SJCRH30 (cell line): Measurements from ENCODE around the gene CRISP3. TPM values are rescaled to one million over a fixed set of nuclear protein-coding genes. Genes with fewer than 3 reads are reported as not detected.

Experiments
- DNase-seq, 2 experiments: peaks; one replicate each; pipeline ENCODE4 v3.0.0-alpha.2; 2015 to 2020
- H3K27ac ChIP-seq: fragments of 250-450 bp; sonication (Bioruptor Pico); 2 replicates; pipeline ENCODE4 v1.5.1; 2020; ENCODE audit warnings: mild to moderate bottlenecking, moderate library complexity
- H3K27me3 ChIP-seq: fragments of 250-450 bp; sonication (Bioruptor Pico); 2 replicates; pipeline ENCODE4 v1.5.1; 2020; ENCODE audit warnings: mild to moderate bottlenecking, moderate library complexity
- H3K36me3 ChIP-seq: fragments of 250-450 bp; sonication (Bioruptor Pico); 2 replicates; pipeline ENCODE4 v1.5.1; 2020; ENCODE audit warnings: mild to moderate bottlenecking, moderate library complexity
- H3K4me1 ChIP-seq: fragments of 250-450 bp; sonication (Bioruptor Pico); 2 replicates; pipeline ENCODE4 v1.5.1; 2020; ENCODE audit warnings: mild to moderate bottlenecking, moderate library complexity
- H3K4me3 ChIP-seq: fragments of 250-450 bp; sonication (Bioruptor Pico); 2 replicates; pipeline ENCODE4 v1.5.1; 2020; ENCODE audit warnings: mild to moderate bottlenecking, moderate library complexity
- H3K9me3 ChIP-seq: fragments of 250-450 bp; sonication (Bioruptor Pico); replicated peaks from 2 replicates; pipeline ENCODE4 v1.5.1; 2020; ENCODE audit warnings: mild to moderate bottlenecking, moderate library complexity
- total RNA-seq: library from RNA; depleted of rRNA; stranded (reverse); fragments of >200 nt; shearing (Covaris generic); gene quantifications from 2 replicates; pipeline ENCODE4 v1.2.3, GENCODE V29; 2014; rRNA removed

The CRISP3 gene
- total RNA-seq: not detected in 2 replicates

- no peak within 1 kb of the TSS for H3K27ac ChIP-seq
- H3K9me3 ChIP-seq: no peaks in the 10 kb centered on the region
- DNase-seq: no peak
These were observed at the start of gene CRISP3 for GRCh38 chr6:49744259-49744658. Gene CRISP3, minus strand, starts transcription at chr6:49744388. Its CDS starts 21 bp downstream, at chr6:49744367.

GRCh38 chr6:49790341-49790740 is 46.2 kb upstream of the CRISP3 start:
- Histone ChIP-seq H3K36me3 (no peaks in the 10 kb centered on the region), H3K4me1 (no peaks in the 10 kb centered on the region), H3K9me3 (no peaks in the 10 kb centered on the region), H3K27me3 (no peaks in the 10 kb centered on the region), H3K4me3 (no peak overlapping the region), H3K27ac (no peak overlapping the region)
- no peak for DNase-seq

More at GRCh38 chr6:49744259-49744658, at the start of gene CRISP3:
- Histone ChIP-seq H3K27me3 (no peaks in the 10 kb centered on the region), H3K4me3 (no peak within 1 kb of the TSS), H3K36me3 (no peaks in the 10 kb centered on the region), H3K4me1 (no peaks in the 10 kb centered on the region)

GRCh38 chr6:49787176-49787575 is 43.0 kb upstream of the CRISP3 start, which contains the start of gene PGK2:
Gene PGK2, minus strand, starts transcription at chr6:49787285. Its CDS starts 98 bp downstream, at chr6:49787187.
- H3K27ac ChIP-seq: no peak within 1 kb of the TSS
- H3K36me3 ChIP-seq: no peaks in the 10 kb centered on the region
- H3K27me3 ChIP-seq: no peaks in the 10 kb centered on the region
- H3K9me3 ChIP-seq: no peaks in the 10 kb centered on the region
- H3K4me3 ChIP-seq: no peak within 1 kb of the TSS
- H3K4me1 ChIP-seq: no peaks in the 10 kb centered on the region
- peak; percentile 9 for DNase-seq

- H3K27me3 ChIP-seq: no peaks in the 10 kb centered on the region
- no peak overlapping the region for H3K27ac ChIP-seq
- DNase-seq: no peak
- H3K9me3 ChIP-seq: no peaks in the 10 kb centered on the region
- no peaks in the 10 kb centered on the region for H3K36me3 ChIP-seq
- no peak overlapping the region for H3K4me3 ChIP-seq
- H3K4me1 ChIP-seq: no peaks in the 10 kb centered on the region
These were observed 40.1 kb upstream of the CRISP3 start for GRCh38 chr6:49784272-49784671.

DNA sequence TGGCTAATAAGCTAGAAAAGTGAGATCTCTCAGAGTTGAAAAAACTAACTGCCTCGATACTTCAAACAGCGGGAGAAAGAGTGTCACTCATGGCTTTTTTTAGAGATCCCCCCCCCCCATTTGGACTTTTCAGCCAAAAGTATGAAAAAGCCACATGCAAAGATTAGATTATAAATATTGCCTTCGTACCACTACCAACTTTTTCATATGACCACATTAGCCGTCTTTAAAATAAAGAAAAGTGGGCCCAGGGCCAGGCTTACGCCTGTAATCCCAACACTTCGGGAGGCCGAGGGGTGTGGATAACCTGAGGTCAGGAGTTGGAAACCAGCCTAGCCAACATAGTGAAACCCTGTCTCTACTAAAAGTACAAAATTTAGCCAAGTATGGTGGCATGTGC is 38.5 kb upstream of the CRISP3 start:
- Histone ChIP-seq H3K36me3 (no peaks in the 10 kb centered on the region), H3K4me3 (no peak overlapping the region), H3K27me3 (no peaks in the 10 kb centered on the region), H3K9me3 (no peaks in the 10 kb centered on the region), H3K4me1 (no peaks in the 10 kb centered on the region), H3K27ac (no peak overlapping the region)
- DNase-seq: no peak

DNA sequence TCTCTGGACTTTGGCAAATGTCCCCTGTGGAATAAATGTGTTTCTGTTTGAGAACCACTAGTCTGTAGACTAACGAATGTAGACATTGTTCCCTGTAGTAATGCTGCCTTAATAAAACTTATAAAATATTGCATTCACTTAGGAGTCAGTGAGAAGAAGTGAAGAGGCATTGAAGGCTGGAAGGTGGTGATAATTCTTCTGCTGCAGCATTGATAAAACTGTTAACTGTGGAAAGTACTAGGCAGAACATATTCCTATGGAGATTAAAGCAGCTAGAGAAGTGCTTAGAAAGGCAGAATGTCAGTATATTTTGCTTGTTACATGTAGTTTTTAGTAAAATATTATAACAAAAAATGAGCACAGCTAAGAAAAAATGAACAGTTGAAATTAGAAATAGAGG is 38.1 kb upstream of the CRISP3 start:
- DNase-seq: no peak
- no peak overlapping the region for H3K27ac ChIP-seq
- no peaks in the 10 kb centered on the region for H3K9me3 ChIP-seq
- H3K4me1 ChIP-seq: no peaks in the 10 kb centered on the region
- no peak overlapping the region for H3K4me3 ChIP-seq
- H3K36me3 ChIP-seq: no peaks in the 10 kb centered on the region
- H3K27me3 ChIP-seq: no peaks in the 10 kb centered on the region

DNA sequence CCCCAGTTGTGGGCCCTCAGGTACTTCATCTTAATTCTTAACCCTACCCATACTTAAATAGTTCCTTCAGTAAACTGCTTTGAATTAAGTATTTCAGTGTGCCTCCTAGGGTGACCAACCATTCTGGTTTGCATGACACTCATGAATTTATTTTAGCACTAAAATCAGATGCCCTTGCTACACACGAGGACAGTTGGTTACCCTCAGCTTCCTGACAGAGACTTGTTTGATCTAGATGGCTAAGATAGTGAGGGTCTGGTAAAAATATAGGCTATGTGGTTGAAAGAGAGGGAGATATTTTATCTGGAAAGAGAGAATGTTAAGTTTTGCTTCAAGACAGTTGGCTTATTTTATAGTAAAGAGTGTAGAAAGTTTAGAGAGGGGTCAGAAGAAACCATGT is 32.3 kb upstream of the CRISP3 start:
- Histone ChIP-seq H3K4me1 (no peaks in the 10 kb centered on the region), H3K27ac (no peak overlapping the region), H3K27me3 (no peaks in the 10 kb centered on the region), H3K4me3 (no peak overlapping the region), H3K36me3 (no peaks in the 10 kb centered on the region), H3K9me3 (no peaks in the 10 kb centered on the region)
- no peak for DNase-seq

DNA sequence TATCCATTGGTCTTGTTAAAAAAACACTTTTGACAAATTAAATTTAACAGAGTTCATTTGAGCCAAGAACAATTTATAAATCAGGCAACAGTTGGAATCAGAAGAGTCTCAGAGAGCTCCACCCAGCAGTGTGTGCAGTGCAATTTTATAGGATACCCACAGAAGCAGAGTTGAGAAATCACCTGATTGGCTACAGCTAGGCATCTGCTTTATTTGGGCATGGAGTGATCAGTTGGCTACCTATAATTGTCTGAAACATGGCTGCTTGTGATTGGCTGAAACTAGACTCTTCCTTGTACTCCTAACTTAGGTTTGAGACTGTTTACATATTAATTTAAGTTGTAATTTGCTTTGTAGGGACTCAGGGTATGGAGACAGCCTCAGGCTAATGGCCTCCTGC is 30.9 kb upstream of the CRISP3 start:
- Histone ChIP-seq H3K27ac (no peak overlapping the region), H3K4me3 (no peak overlapping the region)
- peak in 1 of 2 experiments; percentile 3 for DNase-seq

DNA sequence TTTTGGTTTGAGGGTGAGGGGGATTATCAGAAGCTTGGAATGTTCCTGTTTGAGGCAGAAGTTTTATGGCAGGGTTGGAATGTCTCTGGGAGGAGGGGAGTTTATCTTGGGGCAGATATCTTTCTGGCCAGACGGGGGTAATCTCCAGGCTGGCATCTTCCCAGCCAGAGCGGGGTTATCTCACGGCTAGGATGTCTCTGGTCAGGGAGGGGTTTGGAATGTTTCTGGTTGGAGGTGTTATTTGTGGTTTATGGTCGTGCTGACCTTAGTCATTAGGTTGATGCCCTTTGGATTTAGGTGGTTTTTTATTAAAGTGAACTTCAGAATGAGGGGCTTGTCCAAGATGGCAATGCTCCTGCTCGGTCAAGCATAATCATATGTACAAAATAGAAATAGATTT is 28.1 kb upstream of the CRISP3 start:
- no peaks in the 10 kb centered on the region for H3K36me3 ChIP-seq
- DNase-seq: no peak
- no peaks in the 10 kb centered on the region for H3K9me3 ChIP-seq
- H3K4me1 ChIP-seq: no peaks in the 10 kb centered on the region
- no peaks in the 10 kb centered on the region for H3K27me3 ChIP-seq
- no peak overlapping the region for H3K4me3 ChIP-seq
- H3K27ac ChIP-seq: no peak overlapping the region

More for the DNA sequence above, 30.9 kb upstream of the CRISP3 start:
- no peaks in the 10 kb centered on the region for H3K27me3 ChIP-seq
- no peaks in the 10 kb centered on the region for H3K4me1 ChIP-seq
- no peaks in the 10 kb centered on the region for H3K36me3 ChIP-seq
- no peaks in the 10 kb centered on the region for H3K9me3 ChIP-seq

DNA sequence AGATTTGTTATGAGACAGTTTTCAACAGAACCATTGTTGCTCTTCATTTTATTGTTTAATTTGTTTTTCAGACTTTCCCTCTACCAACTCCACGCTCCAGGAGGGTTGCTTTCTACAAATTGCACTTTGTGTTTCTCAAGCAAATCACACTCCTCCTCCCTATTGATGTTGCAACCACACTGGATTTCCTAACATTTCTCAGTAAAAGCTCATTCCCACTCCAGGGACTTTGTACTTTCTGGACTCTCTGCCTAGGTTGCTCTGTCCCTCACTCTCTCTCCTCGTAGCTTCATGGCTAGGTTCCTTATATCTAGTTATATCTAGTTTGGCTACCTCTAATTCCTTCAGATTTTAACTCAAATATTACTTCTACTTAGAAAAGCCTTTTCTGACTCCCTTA is 22.6 kb upstream of the CRISP3 start:
- no peak overlapping the region for H3K4me3 ChIP-seq
- no peaks in the 10 kb centered on the region for H3K4me1 ChIP-seq
- no peaks in the 10 kb centered on the region for H3K9me3 ChIP-seq
- H3K36me3 ChIP-seq: no peaks in the 10 kb centered on the region
- H3K27ac ChIP-seq: no peak overlapping the region
- H3K27me3 ChIP-seq: no peaks in the 10 kb centered on the region
- no peak for DNase-seq

DNA sequence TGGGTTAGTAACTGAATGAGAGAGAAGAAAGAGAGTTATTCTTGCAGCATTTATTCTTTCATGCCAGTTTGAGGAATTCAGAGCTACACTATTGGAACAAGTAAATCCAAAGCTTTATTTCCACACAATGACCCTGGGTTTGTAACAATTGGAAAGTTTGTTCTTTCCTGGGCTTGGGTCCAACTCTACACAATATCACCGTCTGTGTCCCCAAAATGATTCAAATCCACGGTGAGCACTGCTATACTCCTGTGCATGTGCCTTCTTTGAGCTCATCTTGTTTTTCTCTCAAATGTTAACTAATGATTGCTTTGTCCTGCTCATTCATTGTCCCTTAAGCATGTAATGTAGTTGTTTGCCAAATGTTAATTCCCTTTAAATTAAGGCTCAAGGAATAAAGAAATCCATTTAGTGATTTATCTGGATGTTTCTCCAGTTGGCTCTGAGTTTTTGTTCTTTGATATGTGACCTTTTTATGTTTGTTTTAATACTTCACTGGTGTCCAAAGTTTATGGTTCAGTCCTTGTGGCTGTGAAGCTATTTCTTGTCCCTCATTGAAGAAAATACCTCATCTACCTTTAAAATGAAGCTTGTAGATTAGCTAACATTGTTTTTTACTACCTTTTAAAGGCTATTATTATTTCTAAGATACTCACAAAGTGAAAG is 20.5 kb upstream of the CRISP3 start:
- no peaks in the 10 kb centered on the region for H3K9me3 ChIP-seq
- no peak overlapping the region for H3K27ac ChIP-seq
- H3K4me1 ChIP-seq: no peaks in the 10 kb centered on the region
- no peaks in the 10 kb centered on the region for H3K36me3 ChIP-seq
- peak in 1 of 2 experiments; percentile 1 for DNase-seq
- H3K4me3 ChIP-seq: no peak overlapping the region
- no peaks in the 10 kb centered on the region for H3K27me3 ChIP-seq

- H3K27me3 ChIP-seq: no peaks in the 10 kb centered on the region
- no peaks in the 10 kb centered on the region for H3K36me3 ChIP-seq
- no peak for DNase-seq
- H3K27ac ChIP-seq: no peak overlapping the region
- H3K4me3 ChIP-seq: no peak overlapping the region
- no peaks in the 10 kb centered on the region for H3K4me1 ChIP-seq
- no peaks in the 10 kb centered on the region for H3K9me3 ChIP-seq
These were observed 759 bp downstream of the CRISP3 start for GRCh38 chr6:49743429-49743828.

DNA sequence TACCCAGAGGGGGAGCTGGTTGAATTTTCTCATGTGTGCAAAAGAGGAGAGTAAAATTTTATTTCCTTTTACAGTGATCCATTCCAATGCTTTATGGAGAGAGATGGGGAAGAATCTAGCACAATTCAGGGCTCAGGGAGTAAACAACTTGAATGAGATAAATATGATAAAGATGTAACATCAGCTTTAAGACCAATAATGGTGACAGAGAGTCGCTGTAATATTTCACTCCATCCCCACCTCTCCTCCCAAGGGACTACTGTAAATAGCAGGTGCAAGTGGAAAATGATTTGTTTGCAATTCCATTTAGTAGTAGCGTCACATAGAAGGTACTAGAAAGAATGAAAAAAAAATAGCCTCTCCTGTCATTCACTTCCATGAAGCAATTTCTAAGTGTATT is 4.8 kb downstream of the CRISP3 start:
- Histone ChIP-seq H3K4me1 (no peaks in the 10 kb centered on the region), H3K36me3 (no peaks in the 10 kb centered on the region), H3K9me3 (no peaks in the 10 kb centered on the region), H3K27ac (no peak overlapping the region), H3K4me3 (no peak overlapping the region), H3K27me3 (no peaks in the 10 kb centered on the region)
- DNase-seq: no peak

- DNase-seq: no peak
- Histone ChIP-seq H3K36me3 (no peaks in the 10 kb centered on the region), H3K9me3 (no peaks in the 10 kb centered on the region), H3K4me3 (no peak overlapping the region), H3K4me1 (no peaks in the 10 kb centered on the region), H3K27me3 (no peaks in the 10 kb centered on the region), H3K27ac (no peak overlapping the region)
These were observed 8.1 kb downstream of the CRISP3 start for GRCh38 chr6:49736017-49736508.

GRCh38 chr6:49733680-49734079 is 10.5 kb downstream of the CRISP3 start:
- no peak for DNase-seq
- Histone ChIP-seq H3K36me3 (no peaks in the 10 kb centered on the region), H3K4me3 (no peak overlapping the region), H3K27me3 (no peaks in the 10 kb centered on the region), H3K9me3 (no peaks in the 10 kb centered on the region), H3K27ac (no peak overlapping the region), H3K4me1 (no peaks in the 10 kb centered on the region)

DNA sequence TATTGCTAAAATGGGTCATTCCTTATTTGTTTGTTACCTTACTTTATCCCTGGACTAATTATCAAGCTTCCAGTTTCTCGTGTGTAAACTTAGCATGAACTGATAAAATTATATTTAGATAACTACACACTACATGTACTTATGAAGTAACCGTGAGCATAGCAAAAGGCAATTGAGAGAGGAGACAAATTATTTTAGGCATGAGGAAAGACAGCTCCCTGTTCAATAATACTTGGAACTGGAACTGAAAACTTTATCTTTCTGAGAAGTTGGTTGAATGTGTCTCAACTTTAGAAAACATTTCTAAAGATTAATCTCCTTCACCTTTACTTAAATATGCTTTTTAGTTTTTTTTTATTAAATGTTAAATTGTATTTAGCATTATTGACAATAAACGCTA is 11.4 kb downstream of the CRISP3 start:
- no peaks in the 10 kb centered on the region for H3K9me3 ChIP-seq
- H3K27ac ChIP-seq: no peak overlapping the region
- no peaks in the 10 kb centered on the region for H3K27me3 ChIP-seq
- H3K4me1 ChIP-seq: no peaks in the 10 kb centered on the region
- H3K36me3 ChIP-seq: no peaks in the 10 kb centered on the region
- no peak for DNase-seq
- H3K4me3 ChIP-seq: no peak overlapping the region
